HepG2 (cell line): ENCODE data around the gene APRT. TPM values are rescaled to one million over a fixed set of nuclear protein-coding genes. Genes with fewer than 3 reads are reported as not detected.

Source experiments
- AGO1 ChIP-seq: fragments of 200-400 bp; formaldehyde crosslinking; IDR thresholded peaks from 2 replicates; pipeline ENCODE4 v1.6.1; 2017; ENCODE audit warnings: mild to moderate bottlenecking, low read depth, low read length, moderate library complexity; ENCODE audit not compliant: poor library complexity, severe bottlenecking
- GATAD1 ChIP-seq: IDR thresholded peaks from 2 replicates; pipeline ENCODE4 v1.6.1; 2016; ENCODE audit warnings: missing genetic modification reagents, missing compliant biosample characterization
- HOXA7 ChIP-seq: sonication (generic); formaldehyde crosslinking; IDR thresholded peaks from 2 replicates; pipeline ENCODE4 v1.8.1; 2022; ENCODE audit warnings: mild to moderate bottlenecking, missing genetic modification reagents, moderate library complexity
- MIER2 ChIP-seq: IDR thresholded peaks from 2 replicates; pipeline ENCODE4 v1.6.1; 2016; ENCODE audit warnings: missing biosample characterization, missing genetic modification reagents
- MTA1 ChIP-seq: sonication (generic); formaldehyde crosslinking; IDR thresholded peaks from 2 replicates; pipeline ENCODE4 v1.4.0; 2020; ENCODE audit warnings: missing genetic modification reagents, mild to moderate bottlenecking, borderline replicate concordance
- MZF1 ChIP-seq: sonication (generic); formaldehyde crosslinking; IDR thresholded peaks from 2 replicates; pipeline ENCODE4 v1.8.1; 2023; ENCODE audit warnings: mild to moderate bottlenecking, missing genetic modification reagents, borderline replicate concordance
- RELA ChIP-seq: sonication (generic); formaldehyde crosslinking; IDR thresholded peaks from 2 replicates; pipeline ENCODE4 v1.4.0; 2020; ENCODE audit warnings: missing genetic modification reagents
- SOX6 ChIP-seq, 2 experiments: fragments of 450-650 bp in 1 of 2; sonication (generic) in 1 of 2; formaldehyde crosslinking in 1 of 2; IDR thresholded peaks; 2 replicates each; pipeline versions ENCODE4 v1.4.0 to v1.6.1; 2017 to 2020; ENCODE audit warnings: antibody characterized with exemption in 1 of 2, mild to moderate bottlenecking in 1 of 2, missing genetic modification reagents in 1 of 2
- ZBTB7B ChIP-seq: sonication (generic); formaldehyde crosslinking; IDR thresholded peaks from 2 replicates; pipeline ENCODE4 v1.4.0; 2020; ENCODE audit warnings: missing genetic modification reagents
- ZFP36 ChIP-seq: fragments of 150-350 bp; IDR thresholded peaks from 2 replicates; pipeline ENCODE4 v1.6.1; 2018; ENCODE audit warnings: borderline replicate concordance, low read length, low read depth; ENCODE audit not compliant: partially characterized antibody
- ZNF10 ChIP-seq: sonication (generic); formaldehyde crosslinking; IDR thresholded peaks from 2 replicates; pipeline ENCODE4 v1.4.0; 2020; ENCODE audit warnings: mild to moderate bottlenecking, low read depth, missing genetic modification reagents, borderline replicate concordance
- ZNF878 ChIP-seq: sonication (generic); formaldehyde crosslinking; IDR thresholded peaks from 2 replicates; pipeline ENCODE4 v1.8.1; 2023; ENCODE audit warnings: mild to moderate bottlenecking, missing genetic modification reagents, moderate library complexity
- polyA plus RNA-seq, 8 experiments: library from polyadenylated mRNA; depleted of rRNA in 3 of 8; stranded (reverse) in 7 of 8; unstranded in 1 of 8; fragments of >200 nt; fragmentation: Illumina TruSeq in 4 of 8; extraction: Trizol in 4 of 8; gene quantifications; 2 replicates each; pipeline versions ENCODE4 v1.2.1 to v1.2.3, GENCODE V29; 2011 to 2016; ENCODE audit warnings: low read depth in 4 of 8, missing spikeins in 1 of 8, mixed read lengths in 1 of 8; ENCODE audit not compliant: insufficient read depth in 1 of 8
- total RNA-seq, 5 experiments: library from RNA; depleted of rRNA; stranded (reverse); fragments of >200 nt; fragmentation: Illumina TruSeq; extraction: Trizol; gene quantifications; 2 replicates each; pipeline ENCODE4 v1.2.3, GENCODE V29; 2016; ENCODE audit warnings: low read depth in 1 of 5
- TF ChIP-seq, protein P1 (sequence below): sonication (generic); formaldehyde crosslinking; IDR thresholded peaks from 2 replicates; pipeline ENCODE4 v1.4.0; 2020; ENCODE audit warnings: mild to moderate bottlenecking, missing genetic modification reagents, borderline replicate concordance
- TF ChIP-seq, protein P2 (sequence below): sonication (generic); formaldehyde crosslinking; IDR thresholded peaks from 2 replicates; pipeline ENCODE4 v1.8.1; 2022; ENCODE audit warnings: low read depth, mild to moderate bottlenecking, missing genetic modification reagents
- TF ChIP-seq, protein P3 (sequence below): sonication (generic); formaldehyde crosslinking; IDR thresholded peaks from 2 replicates; pipeline ENCODE4 v1.4.0; 2020; ENCODE audit warnings: mild to moderate bottlenecking, missing genetic modification reagents, borderline replicate concordance
- TF ChIP-seq, protein P4 (sequence below): sonication (generic); formaldehyde crosslinking; IDR thresholded peaks from 2 replicates; pipeline ENCODE4 v1.8.0; 2022; ENCODE audit warnings: missing genetic modification reagents, mild to moderate bottlenecking, moderate library complexity, borderline replicate concordance

APRT gene
- total and polyA plus RNA-seq, 2 of the 13 experiments (the other 11 are each of a cell fraction or from before 2014, with no cell fraction given) = 155 to 242 TPM

GRCh38 chr16:88811769-88812512 lies at the start of gene APRT (continued):
- TF ChIP-seq, protein P1, sequence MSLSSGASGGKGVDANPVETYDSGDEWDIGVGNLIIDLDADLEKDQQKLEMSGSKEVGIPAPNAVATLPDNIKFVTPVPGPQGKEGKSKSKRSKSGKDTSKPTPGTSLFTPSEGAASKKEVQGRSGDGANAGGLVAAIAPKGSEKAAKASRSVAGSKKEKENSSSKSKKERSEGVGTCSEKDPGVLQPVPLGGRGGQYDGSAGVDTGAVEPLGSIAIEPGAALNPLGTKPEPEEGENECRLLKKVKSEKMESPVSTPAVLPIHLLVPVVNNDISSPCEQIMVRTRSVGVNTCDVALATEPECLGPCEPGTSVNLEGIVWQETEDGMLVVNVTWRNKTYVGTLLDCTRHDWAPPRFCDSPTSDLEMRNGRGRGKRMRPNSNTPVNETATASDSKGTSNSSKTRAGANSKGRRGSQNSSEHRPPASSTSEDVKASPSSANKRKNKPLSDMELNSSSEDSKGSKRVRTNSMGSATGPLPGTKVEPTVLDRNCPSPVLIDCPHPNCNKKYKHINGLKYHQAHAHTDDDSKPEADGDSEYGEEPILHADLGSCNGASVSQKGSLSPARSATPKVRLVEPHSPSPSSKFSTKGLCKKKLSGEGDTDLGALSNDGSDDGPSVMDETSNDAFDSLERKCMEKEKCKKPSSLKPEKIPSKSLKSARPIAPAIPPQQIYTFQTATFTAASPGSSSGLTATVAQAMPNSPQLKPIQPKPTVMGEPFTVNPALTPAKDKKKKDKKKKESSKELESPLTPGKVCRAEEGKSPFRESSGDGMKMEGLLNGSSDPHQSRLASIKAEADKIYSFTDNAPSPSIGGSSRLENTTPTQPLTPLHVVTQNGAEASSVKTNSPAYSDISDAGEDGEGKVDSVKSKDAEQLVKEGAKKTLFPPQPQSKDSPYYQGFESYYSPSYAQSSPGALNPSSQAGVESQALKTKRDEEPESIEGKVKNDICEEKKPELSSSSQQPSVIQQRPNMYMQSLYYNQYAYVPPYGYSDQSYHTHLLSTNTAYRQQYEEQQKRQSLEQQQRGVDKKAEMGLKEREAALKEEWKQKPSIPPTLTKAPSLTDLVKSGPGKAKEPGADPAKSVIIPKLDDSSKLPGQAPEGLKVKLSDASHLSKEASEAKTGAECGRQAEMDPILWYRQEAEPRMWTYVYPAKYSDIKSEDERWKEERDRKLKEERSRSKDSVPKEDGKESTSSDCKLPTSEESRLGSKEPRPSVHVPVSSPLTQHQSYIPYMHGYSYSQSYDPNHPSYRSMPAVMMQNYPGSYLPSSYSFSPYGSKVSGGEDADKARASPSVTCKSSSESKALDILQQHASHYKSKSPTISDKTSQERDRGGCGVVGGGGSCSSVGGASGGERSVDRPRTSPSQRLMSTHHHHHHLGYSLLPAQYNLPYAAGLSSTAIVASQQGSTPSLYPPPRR (CRISPR knock-in tag) = peak; percentile 71
- TF ChIP-seq ZNF878 (CRISPR knock-in tag) (no peak), ZNF10 (CRISPR knock-in tag) (no peak), AGO1 (peak; percentile 54), ZFP36 (no peak), SOX6 (IDR thresholded peaks at IDR 0.05) (no peak), SOX6 (CRISPR knock-in tag; IDR thresholded peaks at IDR 0.05) (peak; percentile 49), RELA (CRISPR knock-in tag) (peak; percentile 76; the same call in 1 of the 2 replicates), HOXA7 (CRISPR knock-in tag) (no peak), MTA1 (peak; percentile 85; the same call in 1 of the 2 replicates), ZBTB7B (CRISPR knock-in tag) (no peak), MIER2 (CRISPR knock-in tag) (peak; percentile 50; the same call in 1 of the 2 replicates), GATAD1 (CRISPR knock-in tag) (peak; percentile 63), MZF1 (CRISPR knock-in tag) (0 out of 2 replicates have a peak, but pooled peaks have one; percentile 82)
- TF ChIP-seq, protein P2, sequence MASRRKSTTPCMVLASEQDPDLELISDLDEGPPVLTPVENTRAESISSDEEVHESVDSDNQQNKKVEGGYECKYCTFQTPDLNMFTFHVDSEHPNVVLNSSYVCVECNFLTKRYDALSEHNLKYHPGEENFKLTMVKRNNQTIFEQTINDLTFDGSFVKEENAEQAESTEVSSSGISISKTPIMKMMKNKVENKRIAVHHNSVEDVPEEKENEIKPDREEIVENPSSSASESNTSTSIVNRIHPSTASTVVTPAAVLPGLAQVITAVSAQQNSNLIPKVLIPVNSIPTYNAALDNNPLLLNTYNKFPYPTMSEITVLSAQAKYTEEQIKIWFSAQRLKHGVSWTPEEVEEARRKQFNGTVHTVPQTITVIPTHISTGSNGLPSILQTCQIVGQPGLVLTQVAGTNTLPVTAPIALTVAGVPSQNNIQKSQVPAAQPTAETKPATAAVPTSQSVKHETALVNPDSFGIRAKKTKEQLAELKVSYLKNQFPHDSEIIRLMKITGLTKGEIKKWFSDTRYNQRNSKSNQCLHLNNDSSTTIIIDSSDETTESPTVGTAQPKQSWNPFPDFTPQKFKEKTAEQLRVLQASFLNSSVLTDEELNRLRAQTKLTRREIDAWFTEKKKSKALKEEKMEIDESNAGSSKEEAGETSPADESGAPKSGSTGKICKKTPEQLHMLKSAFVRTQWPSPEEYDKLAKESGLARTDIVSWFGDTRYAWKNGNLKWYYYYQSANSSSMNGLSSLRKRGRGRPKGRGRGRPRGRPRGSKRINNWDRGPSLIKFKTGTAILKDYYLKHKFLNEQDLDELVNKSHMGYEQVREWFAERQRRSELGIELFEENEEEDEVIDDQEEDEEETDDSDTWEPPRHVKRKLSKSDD (CRISPR knock-in tag) = peak; percentile 19
- TF ChIP-seq, protein P3, sequence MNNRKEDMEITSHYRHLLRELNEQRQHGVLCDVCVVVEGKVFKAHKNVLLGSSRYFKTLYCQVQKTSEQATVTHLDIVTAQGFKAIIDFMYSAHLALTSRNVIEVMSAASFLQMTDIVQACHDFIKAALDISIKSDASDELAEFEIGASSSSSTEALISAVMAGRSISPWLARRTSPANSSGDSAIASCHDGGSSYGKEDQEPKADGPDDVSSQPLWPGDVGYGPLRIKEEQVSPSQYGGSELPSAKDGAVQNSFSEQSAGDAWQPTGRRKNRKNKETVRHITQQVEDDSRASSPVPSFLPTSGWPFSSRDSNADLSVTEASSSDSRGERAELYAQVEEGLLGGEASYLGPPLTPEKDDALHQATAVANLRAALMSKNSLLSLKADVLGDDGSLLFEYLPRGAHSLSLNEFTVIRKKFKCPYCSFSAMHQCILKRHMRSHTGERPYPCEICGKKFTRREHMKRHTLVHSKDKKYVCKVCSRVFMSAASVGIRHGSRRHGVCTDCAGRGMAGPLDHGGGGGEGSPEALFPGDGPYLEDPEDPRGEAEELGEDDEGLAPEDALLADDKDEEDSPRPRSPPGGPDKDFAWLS (CRISPR knock-in tag) = peak; percentile 34; the same call in 1 of the 2 replicates
- TF ChIP-seq, protein P4, sequence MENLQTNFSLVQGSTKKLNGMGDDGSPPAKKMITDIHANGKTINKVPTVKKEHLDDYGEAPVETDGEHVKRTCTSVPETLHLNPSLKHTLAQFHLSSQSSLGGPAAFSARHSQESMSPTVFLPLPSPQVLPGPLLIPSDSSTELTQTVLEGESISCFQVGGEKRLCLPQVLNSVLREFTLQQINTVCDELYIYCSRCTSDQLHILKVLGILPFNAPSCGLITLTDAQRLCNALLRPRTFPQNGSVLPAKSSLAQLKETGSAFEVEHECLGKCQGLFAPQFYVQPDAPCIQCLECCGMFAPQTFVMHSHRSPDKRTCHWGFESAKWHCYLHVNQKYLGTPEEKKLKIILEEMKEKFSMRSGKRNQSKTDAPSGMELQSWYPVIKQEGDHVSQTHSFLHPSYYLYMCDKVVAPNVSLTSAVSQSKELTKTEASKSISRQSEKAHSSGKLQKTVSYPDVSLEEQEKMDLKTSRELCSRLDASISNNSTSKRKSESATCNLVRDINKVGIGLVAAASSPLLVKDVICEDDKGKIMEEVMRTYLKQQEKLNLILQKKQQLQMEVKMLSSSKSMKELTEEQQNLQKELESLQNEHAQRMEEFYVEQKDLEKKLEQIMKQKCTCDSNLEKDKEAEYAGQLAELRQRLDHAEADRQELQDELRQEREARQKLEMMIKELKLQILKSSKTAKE (CRISPR knock-in tag) = peak; percentile 46; the same call in 1 of the 2 replicates
